ENCODE measurements around the gene HLA-G.

DNA sequence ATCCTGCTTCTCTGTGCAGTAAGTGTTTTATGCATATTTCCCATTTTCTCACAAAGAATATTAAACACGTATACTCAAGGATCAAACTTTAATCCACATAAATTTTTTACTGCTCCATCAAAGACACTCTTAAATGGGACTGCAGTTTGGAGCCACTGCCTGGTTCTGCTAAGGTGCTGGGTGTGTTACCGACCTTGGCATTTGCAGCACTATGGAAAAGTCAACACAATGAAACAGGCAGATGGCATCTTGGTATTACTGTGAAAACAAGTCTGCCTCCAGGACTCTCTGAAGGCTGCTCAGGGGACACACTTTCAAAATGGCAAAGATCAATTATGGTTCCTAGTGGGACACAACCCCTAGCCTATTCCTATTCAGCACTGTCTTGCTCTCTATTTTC, 17.3 kb upstream of the HLA-G start:
- no peak for TF ChIP-seq NFRKB (IDR thresholded peaks at IDR 0.05)
- no peak for TF ChIP-seq SP1 (IDR thresholded peaks at IDR 0.05)
- TF ChIP-seq SUZ12 (IDR thresholded peaks at IDR 0.05), result no peak
- TF ChIP-seq TARDBP (IDR thresholded peaks at IDR 0.05), result no peak
- TF ChIP-seq HDGF (IDR thresholded peaks at IDR 0.05; ENCODE audit: borderline replicate concordance), result no peak
- TF ChIP-seq CTBP1 (IDR thresholded peaks at IDR 0.05; ENCODE audit: borderline replicate concordance), result no peak

Data from HEK293T (cell line).